NCI-H345 (cell line): ENCODE results near the gene ACAD9.
"Not testable (repeated sequence)": the region's sequence is repeated elsewhere in the genome, so short reads cannot be mapped to it uniquely, and the experiment has no call there.

Source experiments
- DNase-seq: peaks from one replicate; lab custom pipeline; 2025; lab: John Stamatoyannopoulos, UW

Gene ACAD9

GRCh38 chr3:128879125-128879969 is at the start of gene ACAD9:
Gene ACAD9, plus strand, starts transcription at chr3:128879620. Its CDS starts 72 bp downstream, at chr3:128879692.
- peak; percentile 93 for DNase-seq

- DNase-seq, result not testable (repeated sequence)
Observed at GRCh38 chr3:128829925-128830625, 49.3 kb upstream of the ACAD9 start.

- DNase-seq, result not testable (repeated sequence)
Observed at GRCh38 chr3:128830762-128831161, 48.7 kb upstream of the ACAD9 start.

GRCh38 chr3:128832979-128833378 is 46.4 kb upstream of the ACAD9 start:
- DNase-seq, result not testable (repeated sequence)

- DNase-seq, result no peak
Observed at GRCh38 chr3:128835096-128835495, 44.3 kb upstream of the ACAD9 start.

- DNase-seq, result no peak
Observed at GRCh38 chr3:128841926-128842920, 37.2 kb upstream of the ACAD9 start.

- no peak for DNase-seq
Observed at GRCh38 chr3:128844502-128844901, 34.9 kb upstream of the ACAD9 start.

GRCh38 chr3:128845119-128845777 is 34.2 kb upstream of the ACAD9 start:
- no peak for DNase-seq

- peak; percentile 48 for DNase-seq
Observed at GRCh38 chr3:128845778-128846485, 33.5 kb upstream of the ACAD9 start.

- no peak for DNase-seq
Observed at GRCh38 chr3:128846486-128846891, 32.9 kb upstream of the ACAD9 start.

- no peak for DNase-seq
Observed at GRCh38 chr3:128847666-128848370, 31.6 kb upstream of the ACAD9 start.

GRCh38 chr3:128848936-128849335 is 30.5 kb upstream of the ACAD9 start:
- no peak for DNase-seq

GRCh38 chr3:128849911-128850455 is 29.4 kb upstream of the ACAD9 start:
- DNase-seq, result no peak

- no peak for DNase-seq
Observed at GRCh38 chr3:128850544-128850943, 28.9 kb upstream of the ACAD9 start.

GRCh38 chr3:128851601-128852000 is 27.8 kb upstream of the ACAD9 start:
- DNase-seq, result no peak

GRCh38 chr3:128853826-128854225 is 25.6 kb upstream of the ACAD9 start:
- no peak for DNase-seq

GRCh38 chr3:128854475-128854874 is 24.9 kb upstream of the ACAD9 start:
- DNase-seq, result no peak

- no peak for DNase-seq
Observed at GRCh38 chr3:128855569-128855968, 23.9 kb upstream of the ACAD9 start.

GRCh38 chr3:128858167-128858566 is 21.3 kb upstream of the ACAD9 start:
- DNase-seq, result no peak

GRCh38 chr3:128859630-128860029 is 19.8 kb upstream of the ACAD9 start:
- no peak for DNase-seq
